ENCODE results near the gene SLC5A11. TPM values are rescaled to one million over a fixed set of nuclear protein-coding genes. Genes with fewer than 3 reads are reported as not detected.

Gene SLC5A11
- total and polyA plus RNA-seq, 7 experiments from 2014 or later, result 0.46 to 0.80 (median 0.66) TPM; not detected in 3

- peaks cover 0 to 4% (median 0%) of the 10 kb centered on the region in 7 donors for H3K4me1 Mint-ChIP-seq
These were observed 61.1 kb downstream of the SLC5A11 start for GRCh38 chr16:24906901-24907300.

GRCh38 chr16:24908716-24909115, 63.0 kb downstream of the SLC5A11 start:
- Histone ChIP-seq H3K4me1 (ENCODE audit: control insufficient read depth in 2 of 2, insufficient read depth in 2 of 2, low read length in 2 of 2) (no peaks in the 10 kb centered on the region), H3K9me3 (ENCODE audit: control insufficient read depth in 2 of 3, low read length in 3 of 3) (no peaks in the 10 kb centered on the region), H3K4me3 (ENCODE audit: low read length) (no peak overlapping the region), H3K27ac (ENCODE audit: low read depth, low read length) (no peak overlapping the region), H3K27me3 (ENCODE audit: control insufficient read depth in 2 of 2, insufficient read depth in 2 of 2, low read length in 2 of 2) (no peaks in the 10 kb centered on the region), H3K36me3 (ENCODE audit: control insufficient read depth in 2 of 3, insufficient read depth in 3 of 3, low read length in 3 of 3) (no peaks in the 10 kb centered on the region)
- H3K27ac Mint-ChIP-seq, result no peak overlapping the region
- POLR2A ChIA-PET, result no interaction called here
- H3K9me3 Mint-ChIP-seq, result no peaks in the 10 kb centered on the region
- no peak for ATAC-seq
- intact Hi-C loops (cut with micrococcal nuclease), result loop anchor here in 1 of 2 donors (10.0 kb wide), 1 partner anchor 316 kb away; no protein-coding TSS in a partner anchor
- H3K27me3 Mint-ChIP-seq, result peaks cover 0 to 4% (median 0%) of the 10 kb centered on the region in 5 donors
- no peaks in the 10 kb centered on the region for H3K36me3 Mint-ChIP-seq
- H3K4me3 Mint-ChIP-seq, result no peak overlapping the region
- peaks cover 0 to 4% (median 0%) of the 10 kb centered on the region in 7 donors for H3K4me1 Mint-ChIP-seq
- no peak for DNase-seq
- CTCF ChIA-PET, result no interaction called here

More at GRCh38 chr16:24906901-24907300, 61.1 kb downstream of the SLC5A11 start:
- no peak for ATAC-seq
- Mint-ChIP-seq H3K36me3 (no peaks in the 10 kb centered on the region), H3K27me3 (peaks cover 0 to 9% (median 0%) of the 10 kb centered on the region in 5 donors), H3K4me3 (no peak overlapping the region), H3K27ac (no peak overlapping the region), H3K9me3 (peaks cover 0 to 2% (median 0%) of the 10 kb centered on the region in 11 donors)
- intact Hi-C loops (cut with micrococcal nuclease), result loop anchor here in 1 of 2 donors (10.0 kb wide), 1 partner anchor 318 kb away; no protein-coding TSS in a partner anchor
- ChIA-PET CTCF (interaction anchor here (0.6 kb wide), 2 partner anchors 182 to 758 kb away, joined by 3 to 4 read pairs; no protein-coding TSS in a partner anchor), POLR2A (no interaction called here)
- H3K36me3 ChIP-seq (ENCODE audit: control insufficient read depth in 2 of 3, insufficient read depth in 3 of 3, low read length in 3 of 3), result no peaks in the 10 kb centered on the region
- no peaks in the 10 kb centered on the region for H3K4me1 ChIP-seq (ENCODE audit: control insufficient read depth in 2 of 2, insufficient read depth in 2 of 2, low read length in 2 of 2)
- H3K27ac ChIP-seq (ENCODE audit: low read depth, low read length), result no peak overlapping the region
- no peaks in the 10 kb centered on the region for H3K27me3 ChIP-seq (ENCODE audit: control insufficient read depth in 2 of 2, insufficient read depth in 2 of 2, low read length in 2 of 2)
- no peaks in the 10 kb centered on the region for H3K9me3 ChIP-seq (ENCODE audit: control insufficient read depth in 2 of 3, low read length in 3 of 3)
- DNase-seq, result no peak
- no peak overlapping the region for H3K4me3 ChIP-seq (ENCODE audit: low read length)

- Mint-ChIP-seq H3K27ac (no peak overlapping the region), H3K4me3 (no peak overlapping the region), H3K4me1 (peaks cover 0 to 4% (median 0%) of the 10 kb centered on the region in 7 donors), H3K36me3 (no peaks in the 10 kb centered on the region), H3K9me3 (peaks cover 0 to under 1% (median 0%) of the 10 kb centered on the region in 11 donors), H3K27me3 (no peaks in the 10 kb centered on the region)
- no peak overlapping the region for H3K4me3 ChIP-seq (ENCODE audit: low read length)
- DNase-seq (no peak), ATAC-seq (no peak)
- intact Hi-C loops (cut with micrococcal nuclease), result loop anchor here (10.0 kb wide), 2 partner anchors 315 to 395 kb away; no protein-coding TSS in a partner anchor
- H3K36me3 ChIP-seq (ENCODE audit: control insufficient read depth in 2 of 3, insufficient read depth in 3 of 3, low read length in 3 of 3), result no peaks in the 10 kb centered on the region
- no peaks in the 10 kb centered on the region for H3K9me3 ChIP-seq (ENCODE audit: control insufficient read depth in 2 of 3, low read length in 3 of 3)
- POLR2A ChIA-PET, result no interaction called here
- CTCF ChIA-PET, result interaction anchor here (0.7 kb wide), 1 partner anchor 316 kb away, joined by 3 read pairs; no protein-coding TSS in a partner anchor
- no peak overlapping the region for H3K27ac ChIP-seq (ENCODE audit: low read depth, low read length)
- H3K27me3 ChIP-seq (ENCODE audit: control insufficient read depth in 2 of 2, insufficient read depth in 2 of 2, low read length in 2 of 2), result no peaks in the 10 kb centered on the region
- no peaks in the 10 kb centered on the region for H3K4me1 ChIP-seq (ENCODE audit: control insufficient read depth in 2 of 2, insufficient read depth in 2 of 2, low read length in 2 of 2)
These were observed 64.1 kb downstream of the SLC5A11 start for GRCh38 chr16:24909856-24910255.

- peaks cover 3 to 22% (median 10%) of the 10 kb centered on the region in 5 donors for H3K36me3 Mint-ChIP-seq
- Histone ChIP-seq H3K4me3 (ENCODE audit: low read length) (no peak overlapping the region), H3K9me3 (ENCODE audit: control insufficient read depth in 2 of 3, low read length in 3 of 3) (no peaks in the 10 kb centered on the region), H3K27me3 (ENCODE audit: control insufficient read depth in 2 of 2, insufficient read depth in 2 of 2, low read length in 2 of 2) (no peaks in the 10 kb centered on the region), H3K4me1 (ENCODE audit: control insufficient read depth in 2 of 2, insufficient read depth in 2 of 2, low read length in 2 of 2) (no peaks in the 10 kb centered on the region), H3K36me3 (ENCODE audit: control insufficient read depth in 2 of 3, insufficient read depth in 3 of 3, low read length in 3 of 3) (peaks cover 0 to 14% (median 0%) of the 10 kb centered on the region in 3 experiments), H3K27ac (ENCODE audit: low read depth, low read length) (no peak overlapping the region)
- POLR2A ChIA-PET, result no interaction called here
- intact Hi-C loops (cut with micrococcal nuclease), result loop anchor here in 1 of 2 donors (10.0 kb wide), 1 partner anchor 400 kb away; no protein-coding TSS in a partner anchor
- no peaks in the 10 kb centered on the region for H3K27me3 Mint-ChIP-seq
- peaks cover 0 to 4% (median 0%) of the 10 kb centered on the region in 11 donors for H3K9me3 Mint-ChIP-seq
- H3K4me3 Mint-ChIP-seq, result no peak overlapping the region
- H3K4me1 Mint-ChIP-seq, result no peaks in the 10 kb centered on the region
- no peak for ATAC-seq
- CTCF ChIA-PET, result interaction anchor here (0.6 kb wide), 1 partner anchor 34 kb away, joined by 3 read pairs; no protein-coding TSS in a partner anchor
- peak overlapping the region in 3 of 9 donors; percentile 13 to 23 (median 23) for H3K27ac Mint-ChIP-seq
- no peak for DNase-seq
These were observed 69.3 kb downstream of the SLC5A11 start for GRCh38 chr16:24915019-24915418.

GRCh38 chr16:24915576-24915975, 69.8 kb downstream of the SLC5A11 start:
- no peaks in the 10 kb centered on the region for H3K27me3 ChIP-seq (ENCODE audit: control insufficient read depth in 2 of 2, insufficient read depth in 2 of 2, low read length in 2 of 2)
- H3K9me3 Mint-ChIP-seq, result peaks cover 0 to 4% (median 0%) of the 10 kb centered on the region in 11 donors
- peaks cover 4 to 27% (median 12%) of the 10 kb centered on the region in 5 donors for H3K36me3 Mint-ChIP-seq
- peak overlapping the region in 4 of 9 donors; percentile 12 to 62 (median 40) for H3K27ac Mint-ChIP-seq
- H3K4me1 Mint-ChIP-seq, result no peaks in the 10 kb centered on the region
- no peak overlapping the region for H3K4me3 ChIP-seq (ENCODE audit: low read length)
- intact Hi-C loops (cut with micrococcal nuclease), result loop anchor here in 1 of 2 donors (10.0 kb wide), 1 partner anchor 401 kb away; no protein-coding TSS in a partner anchor
- ATAC-seq, result no peak
- POLR2A ChIA-PET, result no interaction called here
- H3K4me3 Mint-ChIP-seq, result no peak overlapping the region
- no peaks in the 10 kb centered on the region for H3K27me3 Mint-ChIP-seq
- CTCF ChIA-PET, result no interaction called here
- no peak overlapping the region for H3K27ac ChIP-seq (ENCODE audit: low read depth, low read length)
- no peaks in the 10 kb centered on the region for H3K4me1 ChIP-seq (ENCODE audit: control insufficient read depth in 2 of 2, insufficient read depth in 2 of 2, low read length in 2 of 2)
- no peak for DNase-seq
- no peaks in the 10 kb centered on the region for H3K9me3 ChIP-seq (ENCODE audit: control insufficient read depth in 2 of 3, low read length in 3 of 3)
- H3K36me3 ChIP-seq (ENCODE audit: control insufficient read depth in 2 of 3, insufficient read depth in 3 of 3, low read length in 3 of 3), result peaks cover 0 to 19% (median 0%) of the 10 kb centered on the region in 3 experiments

GRCh38 chr16:24917236-24917635, 71.5 kb downstream of the SLC5A11 start:
- ChIA-PET CTCF (no interaction called here), POLR2A (no interaction called here)
- Mint-ChIP-seq H3K9me3 (peaks cover 0 to 4% (median 0%) of the 10 kb centered on the region in 11 donors), H3K4me1 (peaks cover 0 to 11% (median 0%) of the 10 kb centered on the region in 7 donors), H3K27ac (no peak overlapping the region), H3K36me3 (peaks cover 12 to 43% (median 15%) of the 10 kb centered on the region in 5 donors), H3K4me3 (no peak overlapping the region), H3K27me3 (no peaks in the 10 kb centered on the region)
- Histone ChIP-seq H3K4me1 (ENCODE audit: control insufficient read depth in 2 of 2, insufficient read depth in 2 of 2, low read length in 2 of 2) (no peaks in the 10 kb centered on the region), H3K4me3 (ENCODE audit: low read length) (no peak overlapping the region), H3K27me3 (ENCODE audit: control insufficient read depth in 2 of 2, insufficient read depth in 2 of 2, low read length in 2 of 2) (no peaks in the 10 kb centered on the region), H3K27ac (ENCODE audit: low read depth, low read length) (no peak overlapping the region), H3K36me3 (ENCODE audit: control insufficient read depth in 2 of 3, insufficient read depth in 3 of 3, low read length in 3 of 3) (peaks cover 0 to 35% (median 0%) of the 10 kb centered on the region in 3 experiments), H3K9me3 (ENCODE audit: control insufficient read depth in 2 of 3, low read length in 3 of 3) (no peaks in the 10 kb centered on the region)
- ATAC-seq (no peak), DNase-seq (no peak)
- intact Hi-C loops (cut with micrococcal nuclease), result loop anchor here in 1 of 2 donors (10.0 kb wide), 1 partner anchor 402 kb away; no protein-coding TSS in a partner anchor

Measured in naive thymus-derived CD4-positive, alpha-beta T cell (primary cell).